SK-N-SH (cell line): ENCODE measurements around the gene ERVH48-1.

ENCODE experiments used
- EZH2phosphoT487 ChIP-seq: fragments of 200-600 bp; sonication (generic); IDR thresholded peaks from 2 replicates; pipeline ENCODE4 v1.6.1; 2017; ENCODE audit warnings: low read depth, mixed run types, mild to moderate bottlenecking, antibody characterized with exemption, moderate library complexity, borderline replicate concordance
- FOSL2 ChIP-seq: IDR thresholded peaks from 2 replicates; pipeline ENCODE4 v1.4.0; 2012; ENCODE audit warnings: low read depth, mild to moderate bottlenecking, moderate library complexity, borderline replicate concordance
- NRF1 ChIP-seq: IDR thresholded peaks from 2 replicates; pipeline ENCODE4 v1.6.1; 2012; ENCODE audit warnings: low read depth, mild to moderate bottlenecking, low read length
- POLR2AphosphoS5 ChIP-seq: IDR thresholded peaks from 2 replicates; pipeline ENCODE4 v1.6.1; 2012; ENCODE audit warnings: low read depth, low read length
- RAD21 ChIP-seq: IDR thresholded peaks from 2 replicates; pipeline ENCODE4 v1.6.1; 2012; ENCODE audit warnings: mild to moderate bottlenecking, low read length
- TF ChIP-seq, protein P1 (sequence below): fragments of 200-600 bp; sonication (generic); IDR thresholded peaks from 2 replicates; pipeline ENCODE4 v1.6.1; 2017; ENCODE audit warnings: antibody characterized with exemption, mild to moderate bottlenecking, moderate library complexity

- TF ChIP-seq POLR2AphosphoS5 (no peak), RAD21 (no peak), FOSL2 (no peak), EZH2phosphoT487 (no peak), NRF1 (no peak)
- TF ChIP-seq, protein P1, sequence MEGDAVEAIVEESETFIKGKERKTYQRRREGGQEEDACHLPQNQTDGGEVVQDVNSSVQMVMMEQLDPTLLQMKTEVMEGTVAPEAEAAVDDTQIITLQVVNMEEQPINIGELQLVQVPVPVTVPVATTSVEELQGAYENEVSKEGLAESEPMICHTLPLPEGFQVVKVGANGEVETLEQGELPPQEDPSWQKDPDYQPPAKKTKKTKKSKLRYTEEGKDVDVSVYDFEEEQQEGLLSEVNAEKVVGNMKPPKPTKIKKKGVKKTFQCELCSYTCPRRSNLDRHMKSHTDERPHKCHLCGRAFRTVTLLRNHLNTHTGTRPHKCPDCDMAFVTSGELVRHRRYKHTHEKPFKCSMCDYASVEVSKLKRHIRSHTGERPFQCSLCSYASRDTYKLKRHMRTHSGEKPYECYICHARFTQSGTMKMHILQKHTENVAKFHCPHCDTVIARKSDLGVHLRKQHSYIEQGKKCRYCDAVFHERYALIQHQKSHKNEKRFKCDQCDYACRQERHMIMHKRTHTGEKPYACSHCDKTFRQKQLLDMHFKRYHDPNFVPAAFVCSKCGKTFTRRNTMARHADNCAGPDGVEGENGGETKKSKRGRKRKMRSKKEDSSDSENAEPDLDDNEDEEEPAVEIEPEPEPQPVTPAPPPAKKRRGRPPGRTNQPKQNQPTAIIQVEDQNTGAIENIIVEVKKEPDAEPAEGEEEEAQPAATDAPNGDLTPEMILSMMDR = no peak
Measured at GRCh38 chr21:42937960-42938605, 12.7 kb upstream of the ERVH48-1 start.
